ENCODE results near the gene TBC1D10B. TPM values are rescaled to one million over a fixed set of nuclear protein-coding genes. Genes with fewer than 3 reads are reported as not detected.

Gene TBC1D10B
- total RNA-seq (10 to 100 TPM; 14.5 to 25.2 (median 19.2) TPM), polyA plus RNA-seq (10 to 100 TPM; 24.6 to 38.3 (median 25.0) TPM)

GRCh38 chr16:30370456-30371247, at the start of gene TBC1D10B:
Gene TBC1D10B (minus strand): TSS chr16:30370494. CDS start chr16:30370183, 311 bp downstream.
- DNase-seq, result peak; percentile 100
- WGBS, 2 donors, result 0% methylated on average over 40 of the region's 40 CpGs
- Histone ChIP-seq H3K4me3 (peak within 1 kb of the TSS; percentile 62 to 99 (median 96)), H3K36me3 (peaks cover 0 to 10% (median 0%) of the 10 kb centered on the region in 4 donors), H3K4me1 (peaks cover 0 to 49% (median 42%) of the 10 kb centered on the region in 4 donors), H3K9me3 (no peaks in the 10 kb centered on the region), H3K27me3 (no peaks in the 10 kb centered on the region), H3K27ac (peak within 1 kb of the TSS; percentile 85 to 94 (median 90))
- no peak for TF ChIP-seq CTCF (IDR thresholded peaks at IDR 0.05)
- TF ChIP-seq POLR2AphosphoS5 (IDR thresholded peaks at IDR 0.05), result peak in 3 of 4 donors; percentile 50 to 69 (median 66)
- TF ChIP-seq POLR2A (IDR thresholded peaks at IDR 0.05), result peak in 1 of 2 donors; percentile 20
- no peak for TF ChIP-seq EP300 (IDR thresholded peaks at IDR 0.05)
- intact Hi-C loops (cut with DNase I), result loop anchor here (1.0 to 10.0 kb wide), 3 partner anchors 15 to 276 kb away; partner anchors contain the start of genes CD2BP2, TBX6, YPEL3 and ZNF771

DNA sequence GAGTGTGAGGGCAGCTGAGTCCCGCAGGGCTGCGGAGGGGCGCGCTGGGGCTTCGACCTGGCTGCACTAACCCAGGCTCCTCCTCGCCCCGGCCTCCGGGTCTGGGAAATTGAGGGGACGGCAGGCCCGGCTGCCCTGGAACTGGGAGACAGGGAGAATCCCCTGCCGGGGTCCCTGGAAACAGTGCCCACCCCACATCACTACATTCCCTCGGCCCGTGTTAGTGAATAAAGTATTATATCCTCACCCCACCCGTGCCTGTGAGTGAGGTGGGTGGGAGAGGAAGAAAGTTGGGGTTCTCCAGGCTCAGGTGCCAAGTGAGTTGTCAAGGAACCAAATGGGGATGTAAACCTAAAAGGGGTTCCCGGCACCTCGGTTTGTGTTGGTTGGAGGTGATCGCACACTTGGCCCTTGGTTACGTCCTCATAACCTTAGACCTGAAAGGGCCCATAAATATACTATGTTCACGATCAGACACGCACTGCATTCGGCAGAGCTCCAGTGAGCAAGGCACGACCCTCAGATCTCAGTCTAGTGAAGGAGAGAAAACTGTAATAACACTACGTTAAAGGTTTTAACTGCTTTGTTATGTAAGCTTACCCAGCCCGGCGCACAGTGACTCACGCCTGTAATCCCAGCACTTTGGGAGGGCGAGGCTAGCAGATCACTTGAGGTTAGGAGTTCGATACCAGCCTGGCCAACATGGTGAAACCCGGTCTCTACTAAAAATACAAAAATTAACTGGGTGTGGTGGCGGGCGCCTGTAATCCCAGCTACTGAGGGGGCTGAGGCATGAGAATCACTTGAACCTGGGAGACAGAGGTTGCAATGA, 48.3 kb upstream of the TBC1D10B start:
- DNase-seq, result no peak
- no peak for TF ChIP-seq POLR2AphosphoS5 (IDR thresholded peaks at IDR 0.05)
- no peaks in the 10 kb centered on the region for H3K9me3 ChIP-seq
- 32 to 58% methylated on average over 31 of the region's 31 CpGs for WGBS, 2 donors
- peak overlapping the region; percentile 83 to 89 (median 88) for H3K27ac ChIP-seq
- no peaks in the 10 kb centered on the region for H3K27me3 ChIP-seq
- intact Hi-C loops (cut with DNase I), result no loop called here
- H3K4me1 ChIP-seq, result peaks cover 0 to 14% (median 12%) of the 10 kb centered on the region in 4 donors
- peak overlapping the region; percentile 33 to 72 (median 57) for H3K4me3 ChIP-seq
- H3K36me3 ChIP-seq, result peaks cover 0 to 19% (median 3%) of the 10 kb centered on the region in 4 donors

- Histone ChIP-seq H3K27me3 (no peaks in the 10 kb centered on the region), H3K4me3 (peak overlapping the region; percentile 33 to 72 (median 57)), H3K4me1 (peaks cover 0 to 14% (median 12%) of the 10 kb centered on the region in 4 donors), H3K9me3 (no peaks in the 10 kb centered on the region), H3K27ac (peak overlapping the region; percentile 83 to 89 (median 88)), H3K36me3 (peaks cover 0 to 19% (median under 1%) of the 10 kb centered on the region in 4 donors)
- TF ChIP-seq POLR2A (IDR thresholded peaks at IDR 0.05) (no peak), EP300 (IDR thresholded peaks at IDR 0.05) (no peak), POLR2AphosphoS5 (IDR thresholded peaks at IDR 0.05) (peak; percentile 15 to 41 (median 30)), CTCF (IDR thresholded peaks at IDR 0.05) (peak in 1 of 4 experiments; percentile 26)
- peak; percentile 92 for DNase-seq
- intact Hi-C loops (cut with DNase I), result no loop called here
- 1 to 2% methylated on average over 140 of the region's 140 CpGs for WGBS, 2 donors
These were observed 47.4 kb upstream of the TBC1D10B start for GRCh38 chr16:30417529-30418349.

DNA sequence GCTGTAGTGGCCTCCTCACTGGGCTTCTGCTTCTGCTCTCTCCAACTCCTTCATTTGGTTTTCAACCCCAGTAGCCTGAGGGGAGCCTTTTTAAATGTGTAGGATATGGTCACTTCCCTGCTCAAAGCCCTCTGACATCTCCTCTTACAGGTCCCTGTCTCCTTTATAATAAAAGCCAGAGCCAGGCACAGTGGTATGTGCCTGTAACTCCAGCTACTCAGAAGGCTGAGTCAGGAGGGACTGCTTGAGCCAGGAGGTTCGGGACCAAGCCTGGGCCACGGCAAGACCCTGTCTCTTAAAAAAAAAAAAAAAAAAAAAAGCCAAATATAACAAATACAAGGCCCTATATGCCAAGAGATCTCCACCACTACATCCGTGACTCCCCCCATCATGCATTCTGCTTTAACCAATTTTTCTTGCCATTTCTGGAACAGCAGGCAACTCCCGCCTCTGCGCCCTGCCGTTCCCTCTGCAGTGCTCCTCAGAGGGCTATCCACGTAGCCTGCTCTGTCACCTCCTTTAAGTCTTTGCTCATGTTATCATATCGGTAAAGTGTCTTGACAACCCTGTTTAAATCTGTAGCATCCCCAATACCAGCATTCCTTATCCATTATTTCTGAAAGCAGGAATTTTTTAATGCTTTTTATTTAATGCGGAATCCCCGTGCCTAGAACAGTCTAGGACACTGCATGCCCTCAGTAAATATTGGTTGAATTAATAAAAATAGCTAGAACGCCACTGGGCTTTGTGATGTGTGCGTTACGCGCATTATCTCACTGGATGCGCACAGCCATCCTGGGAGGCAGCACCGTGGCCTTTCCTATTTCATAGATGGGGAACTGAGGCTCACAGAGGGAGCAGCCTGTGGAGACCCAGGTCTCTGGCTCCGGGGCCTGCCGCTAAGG, 46.6 kb upstream of the TBC1D10B start:
- Histone ChIP-seq H3K9me3 (no peaks in the 10 kb centered on the region), H3K4me1 (peaks cover 0 to 14% (median 12%) of the 10 kb centered on the region in 4 donors), H3K4me3 (peak overlapping the region; percentile 33 to 72 (median 57)), H3K36me3 (peaks cover 0 to 23% (median 0%) of the 10 kb centered on the region in 4 donors), H3K27ac (peak overlapping the region; percentile 83 to 89 (median 88)), H3K27me3 (no peaks in the 10 kb centered on the region)
- DNase-seq, result no peak
- WGBS, 2 donors, result 55 to 68% methylated on average over 18 of the region's 18 CpGs
- TF ChIP-seq CTCF (IDR thresholded peaks at IDR 0.05), result no peak
- TF ChIP-seq EP300 (IDR thresholded peaks at IDR 0.05), result no peak
- no peak for TF ChIP-seq POLR2A (IDR thresholded peaks at IDR 0.05)
- no peak for TF ChIP-seq POLR2AphosphoS5 (IDR thresholded peaks at IDR 0.05)
- intact Hi-C loops (cut with DNase I), result no loop called here

Measured in sigmoid colon (tissue), 7 donors.